B cell (primary cell): Measurements from ENCODE around the gene EML1. TPM values are rescaled to one million over a fixed set of nuclear protein-coding genes. Genes with fewer than 3 reads are reported as not detected.

ENCODE experiments used
- ATAC-seq: fragments of 200-7000 bp; cut with Tn5 transposase; one replicate; pipeline ENCODE4 v1.10.0; 2021; ENCODE audit warnings: low read depth, mild to moderate bottlenecking, moderate number of reproducible peaks, moderate library complexity
- CTCF ChIA-PET: fragments of 350-600 bp; sonication (Branson Sonifier 250); formaldehyde crosslinking; loops from one replicate; lab custom pipeline; 2021; ENCODE audit warnings: antibody characterized with exemption, inconsistent platforms; lab: Charles Lee
- POLR2A ChIA-PET: fragments of 350-600 bp; sonication (Branson Sonifier 250); formaldehyde crosslinking; loops from one replicate; lab custom pipeline; 2021; ENCODE audit warnings: antibody characterized with exemption; lab: Charles Lee
- DNase-seq: peaks from one replicate; pipeline ENCODE4 v3.0.0; 2013
- H2AFZ ChIP-seq: 2 replicates; pipeline ENCODE4 v1.6.1; 2012; ENCODE audit warnings: mild to moderate bottlenecking, low read depth, low read length; ENCODE audit not compliant: insufficient read depth, poor library complexity, severe bottlenecking
- H3K27ac ChIP-seq, 2 donors: 1 replicate in 1 of 2; 2 replicates in 1 of 2; pipeline ENCODE4 v1.5.1; 2012 to 2013; ENCODE audit warnings: low read length in 2 of 2, mild to moderate bottlenecking in 2 of 2, moderate library complexity in 1 of 2
- H3K27me3 ChIP-seq, 4 experiments: fragments of 200-600 bp in 1 of 4; sonication (generic) in 1 of 4; replicated peaks in 1 of 4; 1 replicate in 2 of 4; 2 replicates in 2 of 4; pipeline versions ENCODE4 v1.6.1 to v1.7.0; 2013 to 2016; ENCODE audit warnings: low read length in 3 of 4, mild to moderate bottlenecking in 2 of 4, mixed read lengths in 1 of 4, moderate library complexity in 1 of 4; ENCODE audit not compliant: insufficient read depth in 4 of 4, control insufficient read depth in 3 of 4; ENCODE audit errors: control extremely low read depth in 1 of 4
- H3K36me3 ChIP-seq, 2 experiments: replicated peaks in 1 of 2; 1 replicate in 1 of 2; 2 replicates in 1 of 2; pipeline versions ENCODE4 v1.6.1 to v1.7.1; 2013; ENCODE audit warnings: low read length in 1 of 2; ENCODE audit not compliant: insufficient read depth in 2 of 2, control insufficient read depth in 1 of 2; ENCODE audit errors: control extremely low read depth in 1 of 2, extremely low read depth in 1 of 2
- H3K4me1 ChIP-seq, 2 donors: fragments of 200-600 bp in 1 of 2; sonication (generic) in 1 of 2; 1 replicate in 1 of 2; 2 replicates in 1 of 2; pipeline versions ENCODE4 v1.5.1 to v1.6.1; 2013 to 2017; ENCODE audit warnings: low read length in 2 of 2; ENCODE audit not compliant: control insufficient read depth in 2 of 2, insufficient read depth in 2 of 2
- H3K4me2 ChIP-seq: replicated peaks from 2 replicates; pipeline ENCODE3; 2012; ENCODE audit warnings: mild to moderate bottlenecking, low read depth, low read length; ENCODE audit not compliant: poor library complexity, severe bottlenecking
- H3K4me3 ChIP-seq, 5 experiments: fragments of 200-600 bp in 1 of 5; sonication (generic) in 1 of 5; 1 replicate in 3 of 5; 2 replicates in 2 of 5; pipeline versions ENCODE4 v1.5.1 to v1.7.0; 2011 to 2016; ENCODE audit warnings: low read length in 4 of 5, mild to moderate bottlenecking in 4 of 5, low read depth in 2 of 5, control low read depth in 1 of 5, moderate library complexity in 1 of 5; ENCODE audit not compliant: insufficient read depth in 1 of 5; ENCODE audit errors: control extremely low read depth in 1 of 5, extremely low read depth in 1 of 5
- H3K79me2 ChIP-seq: fragments of 200-600 bp; sonication (generic); one replicate; pipeline ENCODE4 v1.6.0; 2016; ENCODE audit warnings: low read length; ENCODE audit not compliant: control insufficient read depth, insufficient read depth
- H3K9ac ChIP-seq: fragments of 200-600 bp; sonication (generic); 2 replicates; pipeline ENCODE4 v1.6.1; 2017; ENCODE audit warnings: mild to moderate bottlenecking, low read length, moderate library complexity
- H3K9me3 ChIP-seq, 3 donors: one replicate each; pipeline versions ENCODE4 v1.6.1 to v1.7.1; 2013; ENCODE audit warnings: low read length in 2 of 3; ENCODE audit not compliant: control insufficient read depth in 2 of 3, insufficient read depth in 1 of 3; ENCODE audit errors: control extremely low read depth in 1 of 3
- H4K20me1 ChIP-seq: 2 replicates; pipeline ENCODE4 v1.6.0; 2012; ENCODE audit warnings: mild to moderate bottlenecking, low read length; ENCODE audit not compliant: insufficient read depth, control insufficient read depth, poor library complexity, severe bottlenecking
- H3K27ac Mint-ChIP-seq: one replicate; pipeline ENCODE4 v1.8.0; 2021; ENCODE audit warnings: mixed read lengths
- H3K27me3 Mint-ChIP-seq: one replicate; pipeline ENCODE4 v1.8.0; 2021; ENCODE audit warnings: mixed read lengths
- H3K4me1 Mint-ChIP-seq: one replicate; pipeline ENCODE4 v1.8.0; 2021; ENCODE audit warnings: mixed read lengths
- H3K4me3 Mint-ChIP-seq: one replicate; pipeline ENCODE4 v1.8.0; 2021; ENCODE audit warnings: mixed read lengths
- H3K9me3 Mint-ChIP-seq: one replicate; pipeline ENCODE4 v1.8.0; 2022; ENCODE audit warnings: mixed read lengths; ENCODE audit not compliant: insufficient read depth
- CTCF ChIP-seq: fragments of 200-600 bp; IDR thresholded peaks from one replicate; pipeline ENCODE4 v1.8.0; 2022; ENCODE audit warnings: antibody characterized with exemption, mild to moderate bottlenecking
- EZH2 ChIP-seq: IDR thresholded peaks from 2 replicates; pipeline ENCODE4 v1.6.1; 2012; ENCODE audit warnings: borderline replicate concordance, low read depth, mild to moderate bottlenecking, moderate library complexity, low read length; ENCODE audit not compliant: insufficient read depth, poor library complexity, severe bottlenecking
- WGBS: methylation state at CpG from one replicate; pipeline ENCODE4 v1.1.5; 2013; ENCODE audit warnings: missing lambda C conversion rate; ENCODE audit not compliant: insufficient coverage; 5-methylcytosine and 5-hydroxymethylcytosine counted together
- intact Hi-C: fragments of 100-400 bp; cut with micrococcal nuclease; formaldehyde crosslinking; loops from one replicate; pipeline ENCODE4 v1.10.0; 2022
- polyA plus RNA-seq: library from polyadenylated mRNA; depleted of rRNA; stranded (reverse); fragments of >200 nt; gene quantifications from 2 replicates; pipeline ENCODE4 v1.2.3, GENCODE V29; 2012
- total RNA-seq, 2 donors: library from RNA; stranded (reverse); fragments of 120-200 nt in 1 of 2; gene quantifications; 1 replicate in 1 of 2; 2 replicates in 1 of 2; pipeline versions ENCODE4 v1.2.3 to v1.2.4, GENCODE V29; 2013 to 2022

Gene EML1
- total and polyA plus RNA-seq, 2 donors (not counting 1 experiment from before 2014, with no cell fraction given), result not detected

DNA sequence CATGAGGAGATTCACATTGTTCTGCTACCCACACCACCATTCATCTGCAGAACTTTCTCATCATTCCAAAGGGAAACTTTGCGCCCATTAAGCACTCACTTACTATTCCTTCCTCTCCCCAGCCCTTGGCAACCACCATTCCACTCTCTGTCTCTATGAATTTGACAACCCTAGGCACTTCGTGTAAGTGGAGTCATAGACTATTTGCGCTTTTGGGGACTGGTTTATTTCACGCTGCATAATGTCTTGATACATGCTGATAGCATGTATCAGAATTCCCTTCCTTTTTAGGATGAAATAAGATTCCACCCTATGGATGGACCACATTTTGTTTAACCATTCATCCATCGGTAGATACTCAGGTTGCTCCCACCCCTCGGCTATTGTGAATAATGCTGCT is 4.5 kb upstream of the EML1 start:
- intact Hi-C loops, result no loop called here
- peaks cover under 1% of the 10 kb centered on the region in 2 donors for H3K4me1 ChIP-seq
- DNase-seq, result no peak
- no peaks in the 10 kb centered on the region for H3K79me2 ChIP-seq
- no peak overlapping the region for H3K27ac ChIP-seq
- H3K27me3 Mint-ChIP-seq, result peaks cover 34% of the 10 kb centered on the region
- H3K4me2 ChIP-seq, result no peak overlapping the region
- peaks cover 0 to 3% (median 0%) of the 10 kb centered on the region in 3 donors for H3K9me3 ChIP-seq
- no peak overlapping the region for H3K9ac ChIP-seq
- no peak overlapping the region for H3K27ac Mint-ChIP-seq
- no peak overlapping the region for H2AFZ ChIP-seq
- no peak overlapping the region for H3K4me3 ChIP-seq
- H3K9me3 Mint-ChIP-seq, result no peaks in the 10 kb centered on the region
- no peaks in the 10 kb centered on the region for H3K36me3 ChIP-seq
- ATAC-seq, result no peak
- 100% methylated on average over 1 of the region's 6 CpGs for WGBS
- CTCF ChIA-PET, result no interaction called here
- H3K27me3 ChIP-seq, result peaks cover 0 to 9% (median 2%) of the 10 kb centered on the region in 4 experiments
- H3K4me1 Mint-ChIP-seq, result peaks cover 4% of the 10 kb centered on the region
- no peak overlapping the region for H3K4me3 Mint-ChIP-seq
- H4K20me1 ChIP-seq, result no peaks in the 10 kb centered on the region
- TF ChIP-seq CTCF, result no peak
- TF ChIP-seq EZH2, result no peak
- POLR2A ChIA-PET, result no interaction called here

GRCh38 chr14:99789581-99789980 is 3.6 kb upstream of the EML1 start:
- Mint-ChIP-seq H3K9me3 (no peaks in the 10 kb centered on the region), H3K4me3 (no peak overlapping the region), H3K27me3 (peaks cover 37% of the 10 kb centered on the region), H3K4me1 (peaks cover 6% of the 10 kb centered on the region), H3K27ac (no peak overlapping the region)
- H3K36me3 ChIP-seq, result no peaks in the 10 kb centered on the region
- ChIA-PET POLR2A (no interaction called here), CTCF (no interaction called here)
- H3K4me3 ChIP-seq, result no peak overlapping the region
- peaks cover 0 to 3% (median 0%) of the 10 kb centered on the region in 3 donors for H3K9me3 ChIP-seq
- no peak overlapping the region for H3K4me2 ChIP-seq
- H3K27ac ChIP-seq, result no peak overlapping the region
- DNase-seq, result no peak
- H2AFZ ChIP-seq, result no peak overlapping the region
- no peak for TF ChIP-seq EZH2
- TF ChIP-seq CTCF, result no peak
- H3K79me2 ChIP-seq, result no peaks in the 10 kb centered on the region
- H4K20me1 ChIP-seq, result no peaks in the 10 kb centered on the region
- intact Hi-C loops, result no loop called here
- H3K9ac ChIP-seq, result no peak overlapping the region
- H3K27me3 ChIP-seq, result peaks cover 2 to 13% (median 8%) of the 10 kb centered on the region in 4 experiments
- ATAC-seq, result no peak
- no CpG with 5 or more reads among the region's 2 CpGs for WGBS
- H3K4me1 ChIP-seq, result peaks cover 3 to 7% of the 10 kb centered on the region in 2 donors
